ENCODE results near the gene PHKB.
A peak's percentile ranks its signal among the peaks of the same experiment; 100 is the strongest.
"Not testable (repeated sequence)": the region's sequence is repeated elsewhere in the genome, so short reads cannot be mapped to it uniquely, and the experiment has no call there.

Gene PHKB

DNA sequence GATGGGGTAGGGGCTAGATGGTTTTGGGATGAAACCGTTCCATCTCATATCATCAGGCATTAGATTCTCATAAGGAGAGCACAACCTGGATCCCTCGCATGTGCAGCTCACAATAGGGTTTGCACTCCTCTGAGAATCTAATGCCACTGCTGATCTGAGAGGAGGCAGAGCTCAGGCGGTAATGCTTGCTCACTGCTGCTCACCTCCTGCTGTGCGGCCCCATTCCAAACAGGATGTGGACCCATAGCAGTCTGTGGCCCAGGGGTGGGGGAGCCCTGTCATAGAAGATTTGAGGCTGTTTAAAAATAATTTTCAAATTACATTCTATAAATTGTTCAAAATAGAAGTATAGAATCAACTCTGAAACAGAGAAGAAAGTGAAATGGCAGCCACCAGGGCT is 50.8 kb downstream of the PHKB start:
- no peak for DNase-seq

DNA sequence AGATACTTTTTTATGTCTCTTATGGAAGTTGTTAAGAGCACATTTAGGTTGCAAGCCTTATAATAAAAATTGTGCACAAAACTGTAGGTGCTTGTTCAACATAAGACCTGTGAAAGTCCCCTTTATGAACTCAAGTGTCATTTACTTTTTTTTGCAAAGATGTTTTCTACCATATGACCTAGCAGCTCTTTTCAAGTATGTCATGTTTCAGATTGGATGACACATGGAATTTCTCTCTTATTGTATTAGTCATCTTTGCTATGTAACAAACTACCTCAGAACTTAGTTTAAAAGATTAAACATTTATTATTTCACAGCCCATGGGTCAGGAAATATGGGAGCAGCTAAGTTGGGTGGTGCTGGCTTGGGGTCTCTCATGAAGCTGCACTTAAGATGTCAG is 57.9 kb downstream of the PHKB start:
- no peak for DNase-seq

DNA sequence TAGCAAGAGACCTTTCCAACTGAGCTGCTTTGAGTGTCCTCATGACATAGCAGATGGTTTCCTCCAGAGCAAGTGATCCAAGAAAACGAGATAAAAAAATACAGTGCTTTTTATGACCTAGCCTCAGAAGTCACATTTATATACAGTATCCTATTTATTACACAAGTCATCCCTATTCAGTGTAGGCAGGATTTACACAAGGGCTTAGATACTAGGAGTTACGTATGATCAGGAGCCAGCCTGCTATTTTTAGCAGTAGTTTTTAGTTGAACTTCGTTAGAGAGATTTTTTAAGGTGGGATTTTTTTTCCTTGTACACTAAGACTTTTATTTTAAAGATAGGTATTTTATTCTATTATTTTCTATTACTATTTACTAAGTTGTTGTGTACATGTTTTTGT is 58.4 kb downstream of the PHKB start:
- no peak for DNase-seq

DNA sequence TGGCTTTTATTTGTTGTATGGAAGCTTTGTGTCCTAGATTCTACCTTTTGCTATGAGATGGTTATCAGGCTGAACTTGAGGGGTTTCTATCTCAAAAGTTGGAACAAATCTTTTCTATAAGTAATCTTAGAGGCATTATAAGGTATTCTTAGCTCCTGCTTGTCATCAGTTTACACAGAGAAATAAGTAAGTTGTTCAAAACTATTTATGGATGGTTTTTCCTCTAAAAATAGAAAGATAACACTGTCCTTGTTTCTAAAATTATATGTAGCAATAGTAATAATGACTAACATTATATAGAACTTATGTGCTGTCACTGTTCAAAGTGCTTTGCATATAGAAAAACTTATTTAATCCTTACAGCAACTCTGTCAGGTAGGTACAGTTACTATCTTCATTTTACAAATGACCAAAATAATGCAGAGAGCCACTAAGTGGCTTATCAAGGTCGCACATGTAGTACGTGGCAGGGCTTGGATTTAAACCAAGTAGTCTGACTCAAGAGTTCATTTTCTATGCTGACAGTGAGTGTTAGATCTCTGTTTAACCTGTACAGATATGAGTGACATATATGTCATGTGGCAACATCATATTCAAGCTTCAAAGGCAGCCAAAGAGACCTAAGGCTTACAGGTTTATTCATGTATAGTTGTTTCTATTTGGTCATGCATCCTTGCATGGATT is 59.0 kb downstream of the PHKB start:
- DNase-seq, result no peak

DNA sequence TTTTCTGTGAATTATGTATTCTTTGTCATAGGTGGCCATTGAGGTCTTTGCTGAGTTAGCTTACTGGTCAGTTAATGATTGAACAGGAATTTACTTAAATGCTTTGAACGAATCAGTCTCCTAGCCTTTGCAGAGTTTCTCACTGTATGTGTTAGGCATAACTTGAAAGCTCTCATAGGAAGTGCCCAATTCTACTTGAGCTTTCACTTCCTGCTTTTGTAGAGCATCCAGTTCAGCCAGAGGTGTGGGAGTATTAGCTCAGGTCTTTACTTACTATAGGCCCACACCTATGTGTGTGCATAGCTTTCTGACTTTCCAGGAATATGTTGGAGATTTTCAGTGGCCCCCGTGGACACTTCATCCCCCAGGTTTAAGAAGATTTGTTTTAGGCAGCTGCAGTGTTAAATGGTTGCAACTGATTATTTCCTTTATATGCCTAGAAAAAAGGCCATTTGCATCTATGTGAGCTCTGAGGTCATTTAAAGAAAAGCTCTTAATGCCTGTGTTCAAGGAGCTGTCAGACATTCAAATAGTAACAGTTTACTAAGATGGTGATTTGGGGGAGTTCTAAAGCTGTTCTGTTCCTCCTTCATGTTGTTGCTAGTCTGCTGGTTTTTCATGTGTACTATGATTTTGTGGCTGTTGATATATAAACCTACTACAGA is 62.3 kb downstream of the PHKB start:
- no peak for DNase-seq

DNA sequence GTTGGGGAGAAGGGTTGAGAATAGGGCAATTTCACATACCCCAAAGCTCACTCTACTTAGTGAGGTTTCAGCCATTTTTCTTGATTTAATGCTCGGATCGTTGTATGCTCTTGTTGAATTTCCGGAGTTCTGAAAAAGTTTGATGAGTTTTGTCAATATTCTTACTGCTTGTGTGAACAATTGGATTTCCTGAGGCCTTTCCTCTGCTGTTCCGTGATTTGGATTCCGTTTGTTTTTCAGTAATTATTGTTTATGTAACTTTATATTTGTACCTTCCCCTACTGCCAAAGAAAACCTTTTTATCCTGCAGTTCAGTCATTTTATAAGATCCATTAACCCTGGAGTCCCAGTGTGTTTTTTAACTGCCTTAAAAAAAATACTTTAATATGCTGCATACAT is 62.9 kb downstream of the PHKB start:
- DNase-seq, result no peak

DNA sequence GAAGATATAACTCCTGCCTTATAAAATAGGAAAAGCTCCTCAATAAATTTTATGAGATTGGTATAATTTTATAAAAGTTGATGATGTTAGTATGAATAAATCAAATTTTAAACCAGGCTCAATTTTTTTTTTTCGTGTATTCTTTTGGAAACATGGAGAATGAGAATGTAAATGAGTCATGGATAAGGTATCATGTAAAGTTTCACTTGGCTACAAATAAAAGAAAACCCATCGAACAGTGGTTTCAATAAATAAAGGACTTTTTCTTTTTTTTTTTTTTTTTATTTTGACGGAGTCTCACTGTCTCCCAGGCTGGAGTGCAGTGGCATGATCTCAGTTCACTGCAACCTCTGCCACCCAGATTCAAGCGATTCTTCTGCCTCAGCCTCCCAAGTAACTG is 67.3 kb downstream of the PHKB start:
- DNase-seq, result no peak

DNA sequence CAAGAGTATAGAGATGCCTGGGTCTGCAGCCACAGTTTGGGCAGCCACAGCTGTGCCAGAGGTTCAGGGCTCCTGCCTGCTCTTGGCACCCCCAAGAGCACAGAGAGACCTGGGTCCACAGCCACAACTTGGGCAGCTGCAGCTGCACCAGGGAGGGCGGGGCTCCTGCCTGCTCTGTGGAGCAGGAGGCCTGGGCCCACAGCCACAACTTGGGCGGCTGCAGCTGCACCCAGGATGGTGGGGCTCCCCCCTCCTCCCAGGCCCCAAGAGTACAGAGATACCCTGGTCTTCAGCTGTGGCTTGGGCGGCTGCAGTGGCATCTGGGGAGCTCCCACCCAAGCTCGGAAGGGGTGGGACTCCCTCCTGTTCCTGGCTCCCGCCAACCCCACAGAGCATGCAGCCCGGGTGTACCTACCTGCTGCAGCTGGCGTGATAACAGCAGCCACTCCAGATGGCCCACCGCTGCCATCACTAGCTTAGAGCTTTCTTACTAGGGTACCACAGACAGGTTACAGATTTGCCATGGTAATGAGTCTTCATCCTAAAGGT is 72.7 kb downstream of the PHKB start:
- DNase-seq, result no peak

DNA sequence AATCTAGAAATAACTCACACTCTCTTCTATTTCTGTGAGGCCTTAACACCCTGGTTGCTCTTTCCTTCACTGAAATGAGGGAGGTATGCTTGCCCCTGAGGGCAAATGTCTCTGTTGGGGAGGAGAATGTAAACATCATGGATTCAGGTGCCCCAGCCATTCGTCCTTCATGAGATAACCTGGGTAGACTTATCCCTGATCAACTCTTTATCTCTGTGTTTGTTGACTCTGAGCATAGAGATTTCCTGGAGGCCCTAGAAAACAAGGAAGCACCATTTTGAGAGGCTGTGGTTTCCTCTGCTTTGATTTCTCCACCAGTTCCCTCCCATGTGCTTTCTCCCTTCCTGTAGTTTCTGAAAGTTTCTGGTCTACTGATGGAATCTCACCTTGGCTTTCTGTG is 77.3 kb downstream of the PHKB start:
- DNase-seq, result no peak

DNA sequence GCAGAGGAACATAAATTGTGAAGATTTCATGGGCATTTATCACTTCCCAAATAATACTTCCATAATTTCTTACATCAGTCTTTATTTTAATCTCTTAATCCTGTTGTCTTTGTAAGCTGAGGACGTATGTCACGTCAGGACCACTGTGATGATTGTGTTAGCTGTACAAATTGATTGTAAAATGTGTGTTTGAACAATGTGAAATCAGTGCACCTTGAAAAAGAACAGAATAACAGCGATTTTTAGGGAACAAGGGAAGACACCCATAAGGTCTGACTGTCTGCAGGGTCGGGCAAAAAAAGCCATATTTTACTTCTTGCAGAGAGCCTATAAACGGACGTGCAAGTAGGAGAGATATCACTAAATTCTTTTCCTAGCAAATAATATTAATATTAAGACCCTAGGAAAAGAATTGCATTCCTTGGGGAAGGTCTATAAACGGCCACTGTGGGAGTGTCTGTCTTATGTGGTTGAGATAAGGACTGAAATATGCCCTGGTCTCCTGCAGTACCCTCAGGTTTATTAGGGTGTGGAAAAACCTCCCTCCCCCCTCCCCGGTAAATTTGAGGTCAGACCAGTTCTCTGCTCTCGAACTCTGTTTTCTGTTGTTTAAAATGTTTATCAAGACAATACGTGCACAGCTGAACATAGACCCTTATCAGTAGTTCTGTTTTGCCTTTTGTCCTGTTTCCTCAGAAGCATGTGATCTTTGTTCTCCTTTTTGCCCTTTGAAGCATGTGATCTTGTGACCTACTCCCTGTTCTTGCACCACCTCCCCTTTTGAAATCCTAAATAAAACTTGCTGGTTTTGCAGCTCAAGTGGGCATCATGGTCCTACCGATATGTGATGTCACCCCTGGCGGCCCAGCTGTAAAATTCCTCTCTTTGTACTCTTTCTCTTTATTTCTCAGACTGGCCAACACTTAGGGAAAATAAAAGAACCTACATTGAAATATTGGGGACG is 78.9 kb downstream of the PHKB start:
- not testable (repeated sequence) for DNase-seq

DNA sequence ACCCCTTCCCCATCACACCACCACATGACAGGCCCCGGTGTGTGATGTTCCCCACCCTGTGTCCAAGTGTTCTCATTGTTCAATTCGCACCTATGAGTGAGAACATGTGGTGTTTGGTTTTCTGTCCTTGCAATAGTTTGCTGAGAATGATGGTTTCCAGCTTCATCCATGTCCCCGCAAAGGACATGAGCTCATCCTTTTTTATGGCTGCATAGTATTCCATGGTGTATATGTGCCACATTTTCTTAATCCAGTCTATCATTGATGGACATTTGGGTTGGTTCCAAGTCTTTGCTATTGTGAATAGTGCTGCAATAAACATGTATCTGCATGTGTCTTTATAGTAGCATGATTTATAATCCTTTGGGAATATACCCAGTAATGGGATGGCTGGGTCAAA is 80.0 kb downstream of the PHKB start:
- DNase-seq, result not testable (repeated sequence)

DNA sequence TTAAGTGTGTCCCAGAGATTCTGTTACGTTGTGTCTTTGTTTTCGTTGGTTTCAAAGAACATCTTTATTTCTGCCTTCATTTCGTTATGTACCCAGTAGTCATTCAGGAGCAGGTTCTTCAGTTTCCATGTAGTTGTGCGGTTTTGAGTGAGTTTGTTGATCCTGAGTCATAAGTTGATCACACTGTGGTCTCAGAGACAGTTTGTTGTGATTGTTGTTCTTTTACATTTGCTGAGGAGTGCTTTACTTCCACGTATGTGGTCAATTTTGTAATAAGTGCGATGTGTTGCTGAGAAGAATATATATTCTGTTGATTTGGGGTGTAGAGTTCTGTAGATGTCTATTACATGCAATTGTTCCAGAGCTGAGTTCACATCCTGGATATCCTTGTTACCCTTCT is 83.1 kb downstream of the PHKB start:
- DNase-seq, result not testable (repeated sequence)

DNA sequence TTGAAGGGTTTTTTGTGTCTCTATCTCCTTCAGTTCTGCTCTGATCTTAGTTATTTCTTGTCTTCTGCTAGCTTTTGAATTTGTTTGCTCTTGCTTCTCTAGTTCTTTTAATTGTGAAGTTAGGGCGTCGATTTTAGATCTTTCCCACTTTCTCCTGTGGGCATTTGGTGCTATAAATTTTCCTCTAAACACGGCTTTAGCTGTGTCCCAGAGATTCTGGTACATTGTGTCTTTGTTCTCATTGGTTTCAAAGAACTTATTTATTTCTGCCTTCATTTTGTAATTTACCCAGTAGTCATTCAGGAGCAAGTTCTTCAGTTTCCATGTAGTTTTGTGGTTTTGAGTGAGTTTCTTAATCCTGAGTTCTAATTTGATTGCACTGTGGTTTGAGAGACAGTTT is 90.1 kb downstream of the PHKB start:
- not testable (repeated sequence) for DNase-seq

DNA sequence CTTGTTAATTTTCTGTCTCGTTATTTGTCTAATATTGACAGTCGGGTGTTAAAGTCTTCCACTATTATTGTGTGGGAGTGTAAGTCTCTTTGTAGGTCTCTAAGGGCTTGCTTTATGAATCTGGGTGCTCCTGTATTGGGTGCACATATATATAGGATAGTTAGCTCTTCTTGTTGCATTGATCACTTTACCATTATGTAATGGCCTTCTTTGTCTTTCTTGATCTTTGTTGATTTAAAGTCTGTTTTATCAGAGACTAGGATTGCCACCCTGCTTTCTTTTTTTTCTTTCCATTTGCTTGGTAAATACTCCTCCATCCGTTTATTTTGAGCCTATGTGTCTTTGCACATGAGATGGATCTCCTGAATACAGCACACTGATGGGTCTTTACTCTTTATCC is 90.6 kb downstream of the PHKB start:
- not testable (repeated sequence) for DNase-seq

DNA sequence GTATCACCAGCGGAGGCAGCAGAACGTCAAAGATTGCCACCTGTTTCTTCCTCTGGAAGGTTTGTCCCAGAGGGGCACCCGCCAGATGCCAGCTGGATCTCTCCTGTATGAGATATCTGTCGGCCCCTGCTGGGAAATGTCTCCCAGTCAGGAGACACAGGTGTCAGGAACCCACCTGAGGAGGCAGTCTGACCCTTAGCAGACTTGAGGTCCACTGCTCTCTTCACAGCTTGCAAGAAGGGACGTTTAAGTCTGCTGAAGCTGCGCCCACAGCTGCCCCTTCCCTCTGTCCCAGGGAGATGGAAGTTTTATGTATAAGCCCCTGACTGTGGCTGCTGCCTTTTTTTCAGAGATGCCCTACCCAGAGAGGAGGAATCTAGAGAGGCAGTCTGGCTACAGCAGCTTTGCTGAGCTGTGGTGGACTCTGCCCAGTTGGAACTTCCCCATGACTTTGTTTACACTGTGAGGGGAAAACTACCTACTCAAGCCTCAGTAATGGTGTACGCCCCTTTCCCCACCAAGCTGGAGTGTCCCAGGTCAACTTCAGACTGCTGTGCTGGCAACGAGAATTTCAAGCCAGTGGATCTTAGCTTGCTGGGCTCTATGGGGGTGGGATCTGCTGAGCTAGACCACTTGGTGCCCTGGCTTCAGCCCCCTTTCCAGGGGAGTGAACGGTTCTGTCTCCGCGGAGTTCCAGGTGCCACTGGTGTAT is 92.9 kb downstream of the PHKB start:
- DNase-seq, result no peak

DNA sequence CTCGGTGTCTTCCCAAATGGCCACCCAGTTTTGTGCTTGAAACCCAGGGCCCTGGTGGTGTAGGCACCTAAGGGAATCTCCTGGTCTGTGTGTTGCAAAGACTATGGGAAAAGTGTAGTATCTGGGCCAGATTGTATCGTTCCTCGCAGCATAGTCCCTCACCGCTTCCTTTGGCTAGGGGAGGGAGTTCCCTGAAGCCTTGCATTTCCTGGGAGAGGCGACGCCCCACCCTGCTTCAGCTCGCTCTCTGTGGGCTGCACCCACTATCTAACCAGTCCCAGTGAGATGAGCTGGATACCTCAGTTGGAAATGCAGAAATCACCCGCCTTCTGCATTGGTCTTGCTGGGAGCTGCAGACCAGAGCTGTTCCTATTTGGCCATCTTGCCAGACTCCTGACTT is 93.5 kb downstream of the PHKB start:
- not testable (repeated sequence) for DNase-seq

DNA sequence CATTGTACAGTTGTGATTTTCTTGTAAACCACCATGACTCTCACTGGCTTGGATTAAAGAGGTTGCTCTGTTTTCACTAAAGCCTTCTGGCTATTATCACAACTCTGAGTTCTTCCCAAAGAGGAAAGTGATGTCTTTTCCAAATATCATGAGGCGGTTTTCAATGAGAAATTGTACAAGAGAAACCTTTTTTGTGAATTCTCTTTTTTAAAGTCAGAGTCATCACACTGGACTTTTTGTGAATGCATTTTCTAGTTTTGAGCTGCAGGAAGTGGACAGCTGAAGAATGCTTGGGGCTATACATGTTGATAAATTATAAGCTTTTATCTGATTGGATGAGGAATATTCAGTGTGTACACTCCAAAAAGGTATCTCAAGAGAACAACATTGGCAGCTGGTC is 100.2 kb downstream of the PHKB start:
- DNase-seq, result no peak

DNA sequence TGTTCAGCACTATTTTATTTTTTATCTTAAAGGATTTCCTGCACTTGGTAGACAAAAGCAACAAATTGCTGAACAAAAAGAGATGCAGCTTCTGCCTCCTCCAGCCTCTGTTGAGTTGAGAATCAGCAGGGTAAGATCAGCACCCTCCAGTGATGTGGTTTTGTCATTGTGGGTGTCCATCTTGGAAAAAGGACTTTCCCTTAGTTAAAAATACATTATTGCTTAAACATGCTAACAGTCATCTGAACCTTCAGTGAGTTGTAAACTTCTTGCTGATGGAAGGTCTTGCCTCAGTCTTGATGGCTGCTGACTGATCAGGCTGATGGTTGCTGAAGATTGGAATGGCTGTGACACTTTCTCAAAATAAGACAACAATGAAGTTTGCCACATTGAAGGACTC is 101.2 kb downstream of the PHKB start:
- DNase-seq, result no peak

DNA sequence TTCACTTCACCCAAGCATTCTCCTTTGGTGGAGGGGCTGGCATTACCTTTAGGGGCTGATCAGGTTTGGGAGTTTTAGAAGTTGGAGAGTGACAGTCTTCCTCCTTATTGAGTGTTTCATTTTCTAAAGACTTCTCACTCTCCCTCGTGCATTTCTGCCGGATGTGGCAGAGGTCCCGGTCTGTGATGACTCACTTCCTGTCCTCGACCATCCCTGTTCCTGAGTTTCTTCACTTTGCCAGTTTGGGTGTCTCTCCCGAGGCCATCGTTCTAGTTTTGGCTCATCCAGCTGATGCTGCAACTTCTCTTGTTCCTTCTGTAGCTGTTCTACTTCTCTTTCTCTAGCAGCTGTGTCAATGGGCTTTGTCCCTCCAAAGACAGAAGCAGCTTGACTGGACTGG is 104.3 kb downstream of the PHKB start:
- peak; percentile 2 to 23 for DNase-seq

DNA sequence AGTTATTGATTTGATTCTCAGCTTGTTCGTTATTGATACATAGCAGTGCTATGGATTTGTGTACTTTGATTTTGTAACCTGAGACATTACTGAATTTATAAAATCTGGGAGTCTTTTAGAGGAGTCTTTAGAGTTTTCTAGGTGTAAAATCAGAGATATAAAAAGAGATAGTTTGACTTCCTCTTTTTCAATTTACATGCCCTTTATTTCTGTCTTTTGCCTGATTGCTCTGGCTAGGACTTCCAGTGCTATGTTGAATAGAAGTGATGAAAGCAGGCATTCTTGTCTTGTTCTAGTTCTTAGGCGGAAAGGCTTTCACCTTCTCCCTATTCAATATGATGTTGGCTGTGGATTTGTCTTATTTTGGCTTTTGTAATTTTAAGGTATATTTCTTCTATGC is 106.2 kb downstream of the PHKB start:
- DNase-seq, result no peak

DNA sequence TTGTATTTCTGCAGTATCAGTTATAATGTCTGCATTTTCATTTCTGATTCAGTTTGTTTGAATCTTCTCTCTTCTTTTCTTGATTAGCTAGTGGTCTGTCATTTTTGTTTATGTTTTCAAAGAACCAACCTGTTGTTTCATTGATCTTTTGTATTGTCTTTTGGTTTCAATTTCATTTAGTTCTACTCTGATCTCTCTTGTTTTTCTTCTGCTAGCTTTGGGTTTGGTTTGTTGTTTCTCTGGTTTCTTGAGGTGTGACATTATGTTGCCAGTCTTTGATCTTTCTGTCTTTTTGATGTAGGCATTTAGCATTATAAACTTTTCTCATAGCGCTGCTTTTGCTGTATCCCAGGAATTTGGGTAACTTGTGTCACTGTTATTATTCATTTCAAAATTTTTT is 107.2 kb downstream of the PHKB start:
- DNase-seq, result no peak

DNA sequence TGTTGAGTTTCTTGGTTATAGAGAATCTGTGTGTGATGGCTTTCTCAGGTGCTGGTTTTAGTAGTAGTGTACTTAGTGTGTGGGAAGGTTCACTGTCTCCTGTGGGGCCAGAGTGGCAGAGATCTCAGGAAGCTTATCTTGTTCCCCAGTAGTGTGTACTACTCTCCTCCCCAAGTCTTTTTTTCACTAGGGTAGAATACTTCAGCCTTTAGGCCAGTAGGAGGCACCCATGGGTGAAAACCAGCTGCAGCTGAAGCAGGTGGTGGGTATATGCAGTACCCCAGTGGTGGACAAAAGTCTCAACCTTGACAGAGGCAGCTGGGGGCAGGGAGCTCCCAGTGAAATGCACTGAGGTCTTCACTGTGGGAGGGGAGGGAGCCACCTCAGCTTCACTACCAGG is 109.9 kb downstream of the PHKB start:
- DNase-seq, result no peak

DNA sequence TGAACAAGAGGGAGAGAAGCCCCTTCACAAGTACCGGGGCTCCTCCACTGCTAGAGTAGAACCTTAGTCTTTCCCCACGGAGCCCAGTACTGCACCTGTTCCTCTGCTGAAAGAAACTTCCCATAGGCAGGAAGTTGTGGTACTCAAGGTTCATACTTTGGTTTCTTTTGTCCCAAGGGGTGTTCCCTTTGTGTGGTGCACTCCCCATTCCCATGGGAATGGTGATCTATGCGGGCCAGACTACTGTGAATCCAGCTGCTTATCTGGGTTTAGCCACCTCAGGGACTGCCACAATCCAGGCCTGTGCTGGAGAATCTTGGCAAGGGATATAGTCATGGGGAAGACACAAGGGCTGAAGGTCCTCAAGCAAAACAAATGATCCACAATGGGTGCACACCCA is 110.6 kb downstream of the PHKB start:
- DNase-seq, result no peak
